SU-DHL-6 (cell line): ENCODE data around the gene RAB27B.

Experiments used
- H2AFZ ChIP-seq: fragments of 200-600 bp; sonication (generic); 2 replicates; pipeline ENCODE4 v1.6.1; 2014; ENCODE audit warnings: low read depth, mild to moderate bottlenecking, moderate library complexity, mixed read lengths, antibody characterized with exemption, low read length; ENCODE audit not compliant: severe bottlenecking
- H3F3A ChIP-seq: fragments of 200-600 bp; shearing (Covaris generic); 2 replicates; pipeline ENCODE4 v1.6.0; 2016; ENCODE audit warnings: antibody characterized with exemption, mild to moderate bottlenecking; ENCODE audit not compliant: insufficient read depth
- H3K27ac ChIP-seq: fragments of 200-600 bp; sonication (generic); 2 replicates; pipeline ENCODE4 v1.5.1; 2016; ENCODE audit warnings: low read depth, mild to moderate bottlenecking, low read length, moderate library complexity, mixed read lengths
- H3K27me3 ChIP-seq: fragments of 200-600 bp; sonication (generic), shearing (Covaris generic); 2 replicates; pipeline ENCODE4 v1.6.0; 2014; ENCODE audit warnings: mild to moderate bottlenecking, low read length
- H3K36me3 ChIP-seq: fragments of 200-600 bp; sonication (generic); 2 replicates; pipeline ENCODE4 v1.6.1; 2014; ENCODE audit warnings: mild to moderate bottlenecking, low read length, mixed read lengths
- H3K4me2 ChIP-seq: fragments of 300-600, 200-600 bp; shearing (Covaris generic), sonication (generic); 2 replicates; pipeline ENCODE4 v1.6.0; 2014; ENCODE audit warnings: low read length, low read depth, mild to moderate bottlenecking; ENCODE audit not compliant: poor library complexity, severe bottlenecking
- H3K4me3 ChIP-seq: fragments of 200-600 bp; sonication (generic); 2 replicates; pipeline ENCODE4 v1.5.1; 2014; ENCODE audit warnings: antibody characterized with exemption, low read length, mild to moderate bottlenecking, mixed read lengths; ENCODE audit not compliant: insufficient read depth, poor library complexity, severe bottlenecking
- H3K79me2 ChIP-seq: fragments of 200-600 bp; sonication (generic); 2 replicates; pipeline ENCODE4 v1.6.1; 2014; ENCODE audit warnings: mild to moderate bottlenecking, low read length, moderate library complexity; ENCODE audit not compliant: insufficient read depth
- H3K9ac ChIP-seq: fragments of 200-600 bp; sonication (generic); 2 replicates; pipeline ENCODE4 v1.7.0; 2014; ENCODE audit warnings: mild to moderate bottlenecking, low read length
- H3K9me2 ChIP-seq: fragments of 200-600 bp; sonication (generic); replicated peaks from 2 replicates; pipeline ENCODE4 v1.6.1; 2014; ENCODE audit warnings: low read length; ENCODE audit not compliant: insufficient read depth
- H3K9me3 ChIP-seq: fragments of 200-600 bp; sonication (generic); 2 replicates; pipeline ENCODE4 v1.6.1; 2014; ENCODE audit warnings: low read length, mixed read lengths; ENCODE audit not compliant: insufficient read depth
- H4K20me1 ChIP-seq: fragments of 200-600 bp; sonication (generic); 2 replicates; pipeline ENCODE4 v1.6.1; 2014; ENCODE audit warnings: low read depth, mild to moderate bottlenecking, antibody characterized with exemption, low read length, moderate library complexity, mixed read lengths
- EZH2phosphoT487 ChIP-seq: fragments of 200-600 bp; sonication (generic), shearing (Covaris generic); conservative IDR thresholded peaks from 2 replicates; pipeline ENCODE4 v1.6.1; 2018; ENCODE audit warnings: mild to moderate bottlenecking, antibody characterized with exemption, low read length, moderate library complexity, mixed read lengths
- TF ChIP-seq, protein P1 (sequence below): fragments of 200-600 bp; sonication (generic); IDR thresholded peaks from one replicate; pipeline ENCODE4 v1.5.1; 2017; ENCODE audit warnings: antibody characterized with exemption, mild to moderate bottlenecking, low read length, moderate library complexity; ENCODE audit not compliant: insufficient read depth, poor library complexity, severe bottlenecking

The RAB27B gene

DNA sequence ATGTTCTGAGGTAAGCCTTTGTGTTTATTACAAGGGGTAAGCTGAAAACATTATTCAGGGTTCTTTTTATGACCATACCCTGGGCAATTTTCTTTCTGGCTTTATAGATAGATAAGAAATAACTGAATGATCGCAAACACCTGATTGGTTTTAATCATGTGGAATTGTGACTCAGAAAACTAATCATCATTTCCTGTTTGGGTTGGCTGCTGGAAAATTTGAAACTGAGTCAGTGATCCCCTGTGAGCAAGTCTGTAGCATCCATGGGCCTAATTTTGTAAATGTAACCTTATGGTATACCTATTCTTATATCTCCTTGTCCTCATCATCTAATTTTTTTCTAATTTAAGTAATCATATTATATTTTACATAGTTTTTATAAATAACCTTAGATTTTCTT, 96.7 kb downstream of the RAB27B start:
- Histone ChIP-seq H3K4me3 (no peak overlapping the region), H3K27me3 (peaks cover 3% of the 10 kb centered on the region; the same call in 1 of the 2 replicates), H3K9ac (no peak overlapping the region), H3K9me2 (no peaks in the 10 kb centered on the region), H3K79me2 (no peaks in the 10 kb centered on the region), H4K20me1 (no peaks in the 10 kb centered on the region), H3K36me3 (no peaks in the 10 kb centered on the region), H3K27ac (no peak overlapping the region), H2AFZ (no peak overlapping the region), H3K4me2 (no peak overlapping the region), H3K9me3 (no peaks in the 10 kb centered on the region), H3F3A (no peaks in the 10 kb centered on the region)
- TF ChIP-seq, protein P1, sequence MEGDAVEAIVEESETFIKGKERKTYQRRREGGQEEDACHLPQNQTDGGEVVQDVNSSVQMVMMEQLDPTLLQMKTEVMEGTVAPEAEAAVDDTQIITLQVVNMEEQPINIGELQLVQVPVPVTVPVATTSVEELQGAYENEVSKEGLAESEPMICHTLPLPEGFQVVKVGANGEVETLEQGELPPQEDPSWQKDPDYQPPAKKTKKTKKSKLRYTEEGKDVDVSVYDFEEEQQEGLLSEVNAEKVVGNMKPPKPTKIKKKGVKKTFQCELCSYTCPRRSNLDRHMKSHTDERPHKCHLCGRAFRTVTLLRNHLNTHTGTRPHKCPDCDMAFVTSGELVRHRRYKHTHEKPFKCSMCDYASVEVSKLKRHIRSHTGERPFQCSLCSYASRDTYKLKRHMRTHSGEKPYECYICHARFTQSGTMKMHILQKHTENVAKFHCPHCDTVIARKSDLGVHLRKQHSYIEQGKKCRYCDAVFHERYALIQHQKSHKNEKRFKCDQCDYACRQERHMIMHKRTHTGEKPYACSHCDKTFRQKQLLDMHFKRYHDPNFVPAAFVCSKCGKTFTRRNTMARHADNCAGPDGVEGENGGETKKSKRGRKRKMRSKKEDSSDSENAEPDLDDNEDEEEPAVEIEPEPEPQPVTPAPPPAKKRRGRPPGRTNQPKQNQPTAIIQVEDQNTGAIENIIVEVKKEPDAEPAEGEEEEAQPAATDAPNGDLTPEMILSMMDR, result no peak
- TF ChIP-seq EZH2phosphoT487, result no peak

DNA sequence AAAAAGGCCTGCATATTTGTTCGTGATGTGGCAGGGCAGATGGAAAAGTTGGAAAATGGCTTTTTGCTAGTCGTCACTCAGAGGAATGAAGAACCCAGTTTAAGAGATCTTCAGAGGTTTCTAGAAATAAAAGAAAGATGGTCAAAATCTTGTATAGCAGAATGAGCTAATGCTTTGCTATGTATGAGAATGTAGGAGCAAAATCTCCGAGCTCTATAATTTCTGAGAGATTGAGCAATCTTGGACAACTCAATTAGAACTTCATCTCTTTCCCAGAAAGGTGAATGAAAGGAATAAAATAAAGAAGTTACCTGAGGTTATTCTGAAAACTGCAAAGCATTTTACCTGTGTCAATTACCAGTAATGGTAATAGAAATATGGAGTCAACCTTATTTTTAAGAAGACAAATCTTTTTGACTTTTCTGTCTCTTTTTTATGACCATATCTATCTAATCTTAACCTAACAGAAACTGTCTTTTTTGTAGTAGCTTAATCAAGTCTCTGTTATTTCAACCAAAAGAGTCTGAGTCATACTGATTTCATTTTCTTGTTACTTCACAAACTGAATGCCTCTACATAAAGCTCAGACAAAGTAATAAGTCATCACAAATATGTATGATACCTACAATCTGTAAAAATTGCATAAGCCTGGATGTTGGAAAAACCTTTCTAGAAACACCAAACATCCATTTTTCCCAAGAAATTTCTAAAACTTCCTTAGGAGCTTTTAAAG, 98.5 kb downstream of the RAB27B start:
- H3K27ac ChIP-seq, result no peak overlapping the region
- no peak overlapping the region for H2AFZ ChIP-seq
- no peaks in the 10 kb centered on the region for H3K79me2 ChIP-seq
- no peaks in the 10 kb centered on the region for H3F3A ChIP-seq
- H3K9me3 ChIP-seq, result no peaks in the 10 kb centered on the region
- peaks cover 3% of the 10 kb centered on the region; the same call in 1 of the 2 replicates for H3K27me3 ChIP-seq
- no peak overlapping the region for H3K4me2 ChIP-seq
- no peaks in the 10 kb centered on the region for H3K36me3 ChIP-seq
- no peaks in the 10 kb centered on the region for H3K9me2 ChIP-seq
- no peak for TF ChIP-seq EZH2phosphoT487
- TF ChIP-seq, protein P1, result no peak
- no peak overlapping the region for H3K9ac ChIP-seq
- no peak overlapping the region for H3K4me3 ChIP-seq
- H4K20me1 ChIP-seq, result no peaks in the 10 kb centered on the region

DNA sequence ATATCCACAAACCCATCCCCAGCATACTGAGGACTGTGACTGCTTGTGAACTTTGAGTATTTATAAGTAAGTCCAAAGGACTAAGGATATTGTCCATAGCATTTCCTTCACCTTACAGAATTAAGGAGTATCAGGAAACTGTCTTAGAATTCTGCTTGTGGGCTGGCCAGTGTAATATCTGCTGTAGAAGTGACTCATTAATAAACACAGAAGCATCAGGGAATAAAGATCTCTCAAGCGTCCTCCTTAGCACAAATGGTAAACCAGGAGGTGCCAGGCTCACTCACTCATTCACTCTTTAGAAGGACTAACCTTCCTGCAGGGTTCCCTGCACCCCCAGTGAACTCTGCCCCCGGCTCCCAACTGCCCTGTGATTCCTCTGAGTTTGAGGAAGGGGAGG, 100.0 kb downstream of the RAB27B start:
- Histone ChIP-seq H2AFZ (no peak overlapping the region), H3K9me2 (no peaks in the 10 kb centered on the region), H3K79me2 (no peaks in the 10 kb centered on the region), H4K20me1 (no peaks in the 10 kb centered on the region), H3K9me3 (no peaks in the 10 kb centered on the region), H3K36me3 (no peaks in the 10 kb centered on the region), H3F3A (no peaks in the 10 kb centered on the region), H3K4me3 (no peak overlapping the region), H3K9ac (no peak overlapping the region), H3K27ac (no peak overlapping the region), H3K27me3 (peaks cover 3% of the 10 kb centered on the region; the same call in 1 of the 2 replicates), H3K4me2 (no peak overlapping the region)
- TF ChIP-seq, protein P1, result no peak
- no peak for TF ChIP-seq EZH2phosphoT487
